HG02938 (cell line): ENCODE data around the gene SIGLEC14.
A peak's percentile ranks its signal among the peaks of the same experiment; 100 is the strongest.

ENCODE experiments used
- ATAC-seq: cut with Tn5 transposase; IDR thresholded peaks from one replicate; pipeline ENCODE4 v1.9.1; 2021; ENCODE audit warnings: mild to moderate bottlenecking, moderate library complexity; ENCODE audit not compliant: unreplicated experiment

The SIGLEC14 gene

GRCh38 chr19:51626675-51627074, 19.9 kb downstream of the SIGLEC14 start:
- ATAC-seq: no peak

- ATAC-seq: no peak
Observed at GRCh38 chr19:51621178-51621577, 25.4 kb downstream of the SIGLEC14 start.

GRCh38 chr19:51615991-51616390, 30.6 kb downstream of the SIGLEC14 start:
- no peak for ATAC-seq

- ATAC-seq: no peak
Observed at GRCh38 chr19:51614789-51615188, 31.8 kb downstream of the SIGLEC14 start.

- ATAC-seq: no peak
Observed at GRCh38 chr19:51610576-51610975, 36.0 kb downstream of the SIGLEC14 start.

- no peak for ATAC-seq
Observed at GRCh38 chr19:51607920-51608562, 38.6 kb downstream of the SIGLEC14 start.

- peak; percentile 97 for ATAC-seq
Observed at GRCh38 chr19:51607077-51607476, 39.5 kb downstream of the SIGLEC14 start.

- ATAC-seq: no peak
Observed at GRCh38 chr19:51602189-51602854, 44.3 kb downstream of the SIGLEC14 start.

- no peak for ATAC-seq
Observed at GRCh38 chr19:51600940-51601580, 45.6 kb downstream of the SIGLEC14 start.

- ATAC-seq: no peak
Observed at GRCh38 chr19:51599084-51599483, 47.5 kb downstream of the SIGLEC14 start.

GRCh38 chr19:51598159-51598915, 48.3 kb downstream of the SIGLEC14 start:
- ATAC-seq: no peak

GRCh38 chr19:51595190-51596175, 51.1 kb downstream of the SIGLEC14 start:
- no peak for ATAC-seq

GRCh38 chr19:51594774-51595109, 51.9 kb downstream of the SIGLEC14 start:
- ATAC-seq: peak; percentile 5

- peak; percentile 94 for ATAC-seq
Observed at GRCh38 chr19:51593969-51594773, 52.5 kb downstream of the SIGLEC14 start.

- ATAC-seq: no peak
Observed at GRCh38 chr19:51593138-51593890, 53.3 kb downstream of the SIGLEC14 start.
